PC-9 (cell line): ENCODE data around the gene RYR2. TPM values are rescaled to one million over a fixed set of nuclear protein-coding genes. Genes with fewer than 3 reads are reported as not detected.

ENCODE experiments used
- BruUV-seq: library from RNA; stranded (reverse); fragments of 400-500 nt; replicated peaks from 2 replicates; lab custom pipeline; 2021; lab: Mats Ljungman, UMichigan
- CTCF ChIA-PET: fragments of 300-600 bp; sonication (Branson Sonifier 250); formaldehyde crosslinking; loops from one replicate; lab custom pipeline; 2022; ENCODE audit warnings: antibody characterized with exemption; lab: Charles Lee
- POLR2A ChIA-PET: fragments of 300-600 bp; sonication (Branson Sonifier 250); formaldehyde crosslinking; loops from one replicate; lab custom pipeline; 2022; ENCODE audit warnings: antibody characterized with exemption; ENCODE audit not compliant: unreplicated experiment; lab: Charles Lee
- DNase-seq, 2 experiments: peaks; one replicate each; pipeline versions ENCODE4 v3.0.0 to v3.0.0-alpha.2; 2015 to 2022; ENCODE audit warnings: mixed read lengths in 1 of 2
- H2AFZ ChIP-seq: fragments of 200-600 bp; sonication (generic); 2 replicates; pipeline ENCODE4 v1.8.1; 2017; ENCODE audit warnings: antibody characterized with exemption
- H3F3A ChIP-seq: fragments of 200-600 bp; sonication (generic); 2 replicates; pipeline ENCODE4 v1.8.1; 2017; ENCODE audit warnings: antibody characterized with exemption, mild to moderate bottlenecking, low read depth; ENCODE audit not compliant: insufficient read depth
- H3K27ac ChIP-seq: fragments of 200-600 bp; sonication (generic); 2 replicates; pipeline ENCODE4 v1.6.1; 2016; ENCODE audit warnings: mixed run types
- H3K27me3 ChIP-seq: fragments of 200-600 bp; sonication (generic); 2 replicates; pipeline ENCODE4 v1.6.1; 2016; ENCODE audit warnings: low read depth, mixed run types; ENCODE audit not compliant: insufficient read depth
- H3K36me3 ChIP-seq: fragments of 200-600 bp; sonication (generic); 2 replicates; pipeline ENCODE4 v1.6.1; 2016; ENCODE audit warnings: low read depth, mixed run types
- H3K4me1 ChIP-seq: fragments of 200-600 bp; sonication (generic); replicated peaks from 2 replicates; pipeline ENCODE4 v1.6.1; 2016; ENCODE audit warnings: mixed run types; ENCODE audit not compliant: insufficient read depth
- H3K4me2 ChIP-seq: fragments of 200-600 bp; sonication (generic); 2 replicates; pipeline ENCODE4 v1.6.1; 2017; ENCODE audit warnings: mixed run types
- H3K4me3 ChIP-seq: fragments of 200-600 bp; sonication (generic); 2 replicates; pipeline ENCODE4 v1.6.1; 2016; ENCODE audit warnings: mixed run types
- H3K79me2 ChIP-seq: fragments of 200-600 bp; sonication (generic); 2 replicates; pipeline ENCODE4 v1.6.1; 2017; ENCODE audit warnings: low read depth, mixed run types
- H3K9me2 ChIP-seq: fragments of 200-600 bp; sonication (generic); 2 replicates; pipeline ENCODE4 v1.8.1; 2017; ENCODE audit warnings: mild to moderate bottlenecking; ENCODE audit not compliant: insufficient read depth
- H3K9me3 ChIP-seq: fragments of 200-600 bp; sonication (generic); 2 replicates; pipeline ENCODE4 v1.8.1; 2016; ENCODE audit warnings: low read depth; ENCODE audit not compliant: insufficient read depth
- H4K20me1 ChIP-seq: fragments of 200-600 bp; sonication (generic); 2 replicates; pipeline ENCODE4 v1.8.1; 2017; ENCODE audit not compliant: insufficient read depth
- CTCF ChIP-seq: fragments of 200-600 bp; sonication (generic); conservative IDR thresholded peaks from 2 replicates; pipeline ENCODE4 v1.6.1; 2017; ENCODE audit warnings: mixed run types, antibody characterized with exemption, mild to moderate bottlenecking, moderate library complexity
- EZH2 ChIP-seq: fragments of 200-600 bp; sonication (generic); IDR thresholded peaks from 2 replicates; pipeline ENCODE4 v1.8.0; 2017; ENCODE audit warnings: antibody characterized with exemption, low read depth
- intact Hi-C: fragments of 100-400 bp; cut with micrococcal nuclease; formaldehyde crosslinking; loops from one replicate; pipeline ENCODE4 v1.10.0; 2022; ENCODE audit not compliant: unreplicated experiment
- total RNA-seq: library from RNA; stranded (reverse); gene quantifications from 2 replicates; pipeline ENCODE4 v1.2.3, GENCODE V29; 2021

RYR2 gene
- total RNA-seq, 1 experiment from 2014 or later, result not detected

- ChIA-PET CTCF (no interaction called here), POLR2A (no interaction called here)
- no peak for DNase-seq
- Histone ChIP-seq H3K4me3 (no peak overlapping the region), H4K20me1 (no peaks in the 10 kb centered on the region), H3K27me3 (peaks cover 11% of the 10 kb centered on the region; the same call in 1 of the 2 replicates), H3K9me3 (no peaks in the 10 kb centered on the region), H3K4me2 (no peak overlapping the region), H3K9me2 (no peaks in the 10 kb centered on the region), H3K27ac (no peak overlapping the region), H2AFZ (no peak overlapping the region), H3F3A (no peaks in the 10 kb centered on the region), H3K79me2 (no peaks in the 10 kb centered on the region), H3K36me3 (no peaks in the 10 kb centered on the region), H3K4me1 (no peaks in the 10 kb centered on the region)
- intact Hi-C loops, result no loop called here
- BruUV-seq, result no TSS peak
- TF ChIP-seq CTCF (no peak), EZH2 (no peak)
Measured at GRCh38 chr1:237390823-237391222, 348.8 kb downstream of the RYR2 start.

GRCh38 chr1:237393632-237394031, 351.6 kb downstream of the RYR2 start:
- Histone ChIP-seq H3K4me1 (no peaks in the 10 kb centered on the region), H3K79me2 (no peaks in the 10 kb centered on the region), H3K9me2 (no peaks in the 10 kb centered on the region), H3K9me3 (no peaks in the 10 kb centered on the region), H4K20me1 (no peaks in the 10 kb centered on the region), H2AFZ (no peak overlapping the region), H3F3A (no peaks in the 10 kb centered on the region), H3K4me2 (no peak overlapping the region), H3K36me3 (no peaks in the 10 kb centered on the region), H3K27me3 (no peaks in the 10 kb centered on the region), H3K4me3 (no peak overlapping the region), H3K27ac (no peak overlapping the region)
- DNase-seq, result no peak
- BruUV-seq, result no TSS peak
- CTCF ChIA-PET, result interaction anchor here (0.6 kb wide), 1 partner anchor 527 kb away, joined by 4 read pairs; no protein-coding TSS in a partner anchor
- TF ChIP-seq CTCF, result no peak
- TF ChIP-seq EZH2, result no peak
- POLR2A ChIA-PET, result no interaction called here
- intact Hi-C loops, result no loop called here

- Histone ChIP-seq H3K4me1 (no peaks in the 10 kb centered on the region), H4K20me1 (no peaks in the 10 kb centered on the region), H3K9me3 (no peaks in the 10 kb centered on the region), H3K27me3 (no peaks in the 10 kb centered on the region), H3K27ac (no peak overlapping the region), H3K4me2 (no peak overlapping the region), H3K9me2 (no peaks in the 10 kb centered on the region), H3K4me3 (no peak overlapping the region), H2AFZ (no peak overlapping the region), H3K79me2 (no peaks in the 10 kb centered on the region), H3F3A (no peaks in the 10 kb centered on the region), H3K36me3 (no peaks in the 10 kb centered on the region)
- intact Hi-C loops, result no loop called here
- POLR2A ChIA-PET, result no interaction called here
- CTCF ChIA-PET, result no interaction called here
- DNase-seq, result no peak
- BruUV-seq, result no TSS peak
- TF ChIP-seq CTCF (no peak), EZH2 (no peak)
Measured at GRCh38 chr1:237394281-237394680, 352.3 kb downstream of the RYR2 start.
